GM18502 (cell line): ENCODE results near the gene POLR3F.
"Not testable (repeated sequence)": the region's sequence is repeated elsewhere in the genome, so short reads cannot be mapped to it uniquely, and the experiment has no call there.

ENCODE experiments used
- ATAC-seq: cut with Tn5 transposase; IDR thresholded peaks from one replicate; pipeline ENCODE4 v1.9.1; 2021; ENCODE audit warnings: mild to moderate bottlenecking; ENCODE audit not compliant: unreplicated experiment, poor library complexity

Gene POLR3F

GRCh38 chr20:18501672-18502071, 34.5 kb downstream of the POLR3F start:
- ATAC-seq = not testable (repeated sequence)

- no peak for ATAC-seq
These were observed 37.4 kb downstream of the POLR3F start for GRCh38 chr20:18504479-18505060.

- ATAC-seq = no peak
These were observed 39.6 kb downstream of the POLR3F start for GRCh38 chr20:18506744-18507143.

- peak; percentile 95 for ATAC-seq
These were observed 40.3 kb downstream of the POLR3F start, which contains the start of gene SEC23B for GRCh38 chr20:18507218-18508191. Gene SEC23B, plus strand, starts transcription at chr20:18507940. Its CDS starts 2,896 bp downstream, at chr20:18510836.

- ATAC-seq = no peak
These were observed 44.4 kb downstream of the POLR3F start for GRCh38 chr20:18511571-18511970.

- no peak for ATAC-seq
These were observed 46.0 kb downstream of the POLR3F start for GRCh38 chr20:18513208-18513607.

GRCh38 chr20:18514127-18514526, 46.9 kb downstream of the POLR3F start:
- no peak for ATAC-seq

- ATAC-seq = no peak
These were observed 48.8 kb downstream of the POLR3F start for GRCh38 chr20:18515973-18516372.

- ATAC-seq = not testable (repeated sequence)
These were observed 54.9 kb downstream of the POLR3F start for GRCh38 chr20:18522066-18522465.

- ATAC-seq = no peak
These were observed 55.9 kb downstream of the POLR3F start for GRCh38 chr20:18523066-18523465.

GRCh38 chr20:18524646-18525045, 57.5 kb downstream of the POLR3F start:
- no peak for ATAC-seq

- not testable (repeated sequence) for ATAC-seq
These were observed 59.6 kb downstream of the POLR3F start for GRCh38 chr20:18526761-18527160.

- no peak for ATAC-seq
These were observed 60.1 kb downstream of the POLR3F start for GRCh38 chr20:18527339-18527738.

GRCh38 chr20:18527836-18528235, 60.6 kb downstream of the POLR3F start:
- ATAC-seq = no peak

- no peak for ATAC-seq
These were observed 61.9 kb downstream of the POLR3F start for GRCh38 chr20:18529041-18529440.

GRCh38 chr20:18532626-18533025, 65.4 kb downstream of the POLR3F start:
- no peak for ATAC-seq

GRCh38 chr20:18533491-18533890, 66.3 kb downstream of the POLR3F start:
- no peak for ATAC-seq

GRCh38 chr20:18533978-18534644, 66.9 kb downstream of the POLR3F start:
- ATAC-seq = no peak
